AG09319 (cell line): ENCODE measurements around the gene SV2B.

Experiments used
- DNase-seq: peaks from one replicate; pipeline ENCODE4 v3.0.0-alpha.2; 2010; ENCODE audit warnings: low read depth; ENCODE audit errors: extremely low read depth
- TF ChIP-seq, protein P1 (sequence below): IDR thresholded peaks from 2 replicates; pipeline ENCODE4 v1.5.1; 2011; ENCODE audit warnings: low read depth, mild to moderate bottlenecking, inconsistent platforms, low read length, moderate library complexity

The SV2B gene

GRCh38 chr15:91307601-91308000 lies 207.5 kb downstream of the SV2B start:
- no peak for DNase-seq
- TF ChIP-seq, protein P1, sequence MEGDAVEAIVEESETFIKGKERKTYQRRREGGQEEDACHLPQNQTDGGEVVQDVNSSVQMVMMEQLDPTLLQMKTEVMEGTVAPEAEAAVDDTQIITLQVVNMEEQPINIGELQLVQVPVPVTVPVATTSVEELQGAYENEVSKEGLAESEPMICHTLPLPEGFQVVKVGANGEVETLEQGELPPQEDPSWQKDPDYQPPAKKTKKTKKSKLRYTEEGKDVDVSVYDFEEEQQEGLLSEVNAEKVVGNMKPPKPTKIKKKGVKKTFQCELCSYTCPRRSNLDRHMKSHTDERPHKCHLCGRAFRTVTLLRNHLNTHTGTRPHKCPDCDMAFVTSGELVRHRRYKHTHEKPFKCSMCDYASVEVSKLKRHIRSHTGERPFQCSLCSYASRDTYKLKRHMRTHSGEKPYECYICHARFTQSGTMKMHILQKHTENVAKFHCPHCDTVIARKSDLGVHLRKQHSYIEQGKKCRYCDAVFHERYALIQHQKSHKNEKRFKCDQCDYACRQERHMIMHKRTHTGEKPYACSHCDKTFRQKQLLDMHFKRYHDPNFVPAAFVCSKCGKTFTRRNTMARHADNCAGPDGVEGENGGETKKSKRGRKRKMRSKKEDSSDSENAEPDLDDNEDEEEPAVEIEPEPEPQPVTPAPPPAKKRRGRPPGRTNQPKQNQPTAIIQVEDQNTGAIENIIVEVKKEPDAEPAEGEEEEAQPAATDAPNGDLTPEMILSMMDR, result no peak

- TF ChIP-seq, protein P1, result no peak
- no peak for DNase-seq
Measured at GRCh38 chr15:91308199-91308598, 208.1 kb downstream of the SV2B start.

DNA sequence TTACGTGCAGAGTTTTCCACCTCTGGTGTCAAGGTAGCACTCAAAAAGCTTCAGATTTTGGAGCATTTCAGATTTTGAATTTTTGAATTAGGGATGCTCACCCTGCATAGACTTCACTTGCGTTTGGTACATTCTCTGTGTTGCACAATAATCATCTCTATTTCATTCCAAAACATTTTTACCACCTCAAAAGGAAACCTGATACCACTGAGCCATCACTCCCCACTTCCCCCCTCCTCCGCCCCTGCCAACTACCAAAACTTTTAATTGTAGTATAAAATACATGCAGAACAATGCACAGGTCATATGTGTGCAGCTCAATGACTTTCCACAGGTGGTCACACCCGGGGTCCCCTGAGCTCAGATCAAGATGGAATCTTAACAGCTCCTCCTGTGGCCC lies 208.8 kb downstream of the SV2B start:
- TF ChIP-seq, protein P1, result no peak

DNA sequence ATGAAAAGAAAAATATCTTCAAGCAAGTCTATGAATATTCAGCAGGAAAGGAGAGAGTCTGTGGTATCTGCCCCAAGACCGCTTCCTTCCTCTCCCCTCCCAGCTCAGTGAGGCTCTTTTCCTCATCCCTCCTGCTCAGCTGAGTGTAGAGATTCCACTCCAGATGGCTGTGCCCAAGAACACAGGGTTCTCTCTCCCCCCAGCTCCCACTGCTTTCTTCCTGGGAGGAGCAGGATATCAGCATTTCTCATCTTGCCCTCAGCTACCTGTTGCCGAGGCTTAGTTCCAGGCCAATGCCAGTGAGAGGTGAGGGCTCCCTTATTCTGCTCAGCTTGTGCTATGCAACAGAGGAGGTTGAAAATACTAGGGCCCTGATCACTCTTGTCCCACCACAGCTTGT lies 211.9 kb downstream of the SV2B start:
- TF ChIP-seq, protein P1, result no peak
- no peak for DNase-seq

More for the DNA sequence above, 208.8 kb downstream of the SV2B start:
- DNase-seq, result no peak

GRCh38 chr15:91316126-91316525 lies 216.1 kb downstream of the SV2B start:
- TF ChIP-seq, protein P1, result no peak
- no peak for DNase-seq

- TF ChIP-seq, protein P1, result no peak
- no peak for DNase-seq
Measured at GRCh38 chr15:91318516-91318915, 218.5 kb downstream of the SV2B start.

DNA sequence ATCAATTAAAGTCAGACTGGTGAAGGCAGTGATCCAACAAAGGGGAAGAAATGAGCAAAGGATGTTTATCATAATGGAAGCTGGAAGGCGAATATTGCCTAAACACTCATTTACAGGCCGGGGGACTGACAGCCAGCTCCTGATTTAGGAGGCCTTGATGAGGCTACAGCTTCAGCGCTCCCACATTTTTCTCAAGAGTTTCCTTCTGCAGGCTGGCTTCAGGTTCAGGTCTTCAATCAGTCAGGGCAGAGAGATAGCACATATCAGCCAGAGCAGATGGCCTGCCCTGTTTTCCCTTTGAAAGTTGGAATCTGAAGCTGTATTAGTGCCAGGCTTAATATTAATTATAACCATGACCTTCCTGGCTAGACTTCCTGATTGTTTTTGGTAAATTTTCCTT lies 218.9 kb downstream of the SV2B start:
- TF ChIP-seq, protein P1, result no peak
- no peak for DNase-seq
